Astrocyte (in vitro differentiated cells and primary cell): ENCODE measurements around the gene CA12. TPM values are rescaled to one million over a fixed set of nuclear protein-coding genes. Genes with fewer than 3 reads are reported as not detected.

ENCODE experiments used
- DNase-seq: peaks from one replicate; pipeline ENCODE4 v3.0.0-alpha.2; 2010; ENCODE audit warnings: low read depth
- FAIRE-seq: peaks from 2 replicates; lab custom pipeline; 2011; peaks lifted over from hg19 to GRCh38; lab: Jason Lieb, UNC
- H2AFZ ChIP-seq: 2 replicates; pipeline ENCODE4 v1.6.0; 2012; ENCODE audit warnings: low read depth, low read length, inconsistent platforms
- H3K27ac ChIP-seq: 2 replicates; pipeline ENCODE4 v1.5.1; 2011; ENCODE audit warnings: low read depth, low read length, inconsistent platforms
- H3K27me3 ChIP-seq: 2 replicates; pipeline ENCODE4 v1.6.0; 2011; ENCODE audit warnings: low read length, inconsistent platforms; ENCODE audit not compliant: insufficient read depth
- H3K36me3 ChIP-seq: 2 replicates; pipeline ENCODE4 v1.5.1; 2011; ENCODE audit warnings: low read length, inconsistent platforms; ENCODE audit not compliant: insufficient read depth
- H3K4me1 ChIP-seq: 2 replicates; pipeline ENCODE4 v1.5.1; 2011; ENCODE audit warnings: low read length, inconsistent platforms; ENCODE audit not compliant: insufficient read depth
- H3K4me2 ChIP-seq: 2 replicates; pipeline ENCODE4 v1.6.0; 2012; ENCODE audit warnings: low read length, inconsistent platforms
- H3K4me3 ChIP-seq: 2 replicates; pipeline ENCODE4 v1.5.1; 2011; ENCODE audit warnings: low read depth, mild to moderate bottlenecking, low read length, inconsistent platforms; ENCODE audit not compliant: insufficient read depth
- H3K79me2 ChIP-seq: 2 replicates; pipeline ENCODE4 v1.6.0; 2012; ENCODE audit warnings: mild to moderate bottlenecking, low read length, inconsistent platforms; ENCODE audit not compliant: insufficient read depth
- H3K9ac ChIP-seq: 2 replicates; pipeline ENCODE4 v1.6.0; 2012; ENCODE audit warnings: mild to moderate bottlenecking, low read length, inconsistent platforms
- H3K9me3 ChIP-seq: 2 replicates; pipeline ENCODE4 v1.5.1; 2012; ENCODE audit warnings: low read depth, mild to moderate bottlenecking, low read length, inconsistent platforms; ENCODE audit not compliant: insufficient read depth
- H4K20me1 ChIP-seq: 2 replicates; pipeline ENCODE4 v1.6.0; 2012; ENCODE audit warnings: low read length, inconsistent platforms; ENCODE audit not compliant: insufficient read depth
- H3K27ac Mint-ChIP-seq: one replicate; pipeline ENCODE4 v1.8.0; 2021; ENCODE audit warnings: mild to moderate bottlenecking, mixed read lengths; ENCODE audit not compliant: unreplicated experiment
- H3K27me3 Mint-ChIP-seq: one replicate; pipeline ENCODE4 v1.8.0; 2021; ENCODE audit warnings: low read depth, mixed read lengths; ENCODE audit not compliant: unreplicated experiment
- H3K36me3 Mint-ChIP-seq: one replicate; pipeline ENCODE4 v1.8.0; 2021; ENCODE audit warnings: low read depth, mixed read lengths; ENCODE audit not compliant: unreplicated experiment
- H3K4me1 Mint-ChIP-seq: one replicate; pipeline ENCODE4 v1.8.0; 2021; ENCODE audit warnings: low read depth, mixed read lengths; ENCODE audit not compliant: unreplicated experiment
- H3K4me3 Mint-ChIP-seq: one replicate; pipeline ENCODE4 v1.8.0; 2021; ENCODE audit warnings: mild to moderate bottlenecking, moderate library complexity, mixed read lengths; ENCODE audit not compliant: unreplicated experiment
- H3K9me3 Mint-ChIP-seq: one replicate; pipeline ENCODE4 v1.8.0; 2021; ENCODE audit warnings: mild to moderate bottlenecking, mixed read lengths; ENCODE audit not compliant: unreplicated experiment
- EZH2 ChIP-seq: IDR thresholded peaks from 2 replicates; pipeline ENCODE4 v1.6.1; 2012; ENCODE audit warnings: mild to moderate bottlenecking, low read length, inconsistent platforms; ENCODE audit not compliant: insufficient read depth
- total RNA-seq: library from RNA; stranded (reverse); gene quantifications from 2 replicates; pipeline ENCODE4 v1.2.1, GENCODE V29; 2021
- TF ChIP-seq, protein P1 (sequence below): IDR thresholded peaks from 2 replicates; pipeline ENCODE4 v1.5.1; 2011; ENCODE audit warnings: low read depth, mild to moderate bottlenecking, inconsistent platforms, low read length, moderate library complexity; ENCODE audit not compliant: insufficient read depth

Gene CA12
- total RNA-seq, 1 donor from 2014 or later, result 0.54 TPM

GRCh38 chr15:63337046-63337445 lies 44.6 kb downstream of the CA12 start:
- H3K27me3 Mint-ChIP-seq, result peaks cover 42% of the 10 kb centered on the region
- no peaks in the 10 kb centered on the region for H3K79me2 ChIP-seq
- no peaks in the 10 kb centered on the region for H3K9me3 ChIP-seq
- H3K4me1 Mint-ChIP-seq, result peaks cover 12% of the 10 kb centered on the region
- no peak overlapping the region for H3K4me3 ChIP-seq
- H3K36me3 Mint-ChIP-seq, result no peaks in the 10 kb centered on the region
- no peak overlapping the region for H3K4me3 Mint-ChIP-seq
- H3K27me3 ChIP-seq, result no peaks in the 10 kb centered on the region
- no peak overlapping the region for H2AFZ ChIP-seq
- no peaks in the 10 kb centered on the region for H3K36me3 ChIP-seq
- H3K27ac ChIP-seq, result no peak overlapping the region
- FAIRE-seq (no peak), DNase-seq (no peak)
- no peaks in the 10 kb centered on the region for H4K20me1 ChIP-seq
- H3K4me2 ChIP-seq, result no peak overlapping the region
- H3K4me1 ChIP-seq, result peaks cover 21% of the 10 kb centered on the region
- no peak for TF ChIP-seq EZH2
- TF ChIP-seq, protein P1, sequence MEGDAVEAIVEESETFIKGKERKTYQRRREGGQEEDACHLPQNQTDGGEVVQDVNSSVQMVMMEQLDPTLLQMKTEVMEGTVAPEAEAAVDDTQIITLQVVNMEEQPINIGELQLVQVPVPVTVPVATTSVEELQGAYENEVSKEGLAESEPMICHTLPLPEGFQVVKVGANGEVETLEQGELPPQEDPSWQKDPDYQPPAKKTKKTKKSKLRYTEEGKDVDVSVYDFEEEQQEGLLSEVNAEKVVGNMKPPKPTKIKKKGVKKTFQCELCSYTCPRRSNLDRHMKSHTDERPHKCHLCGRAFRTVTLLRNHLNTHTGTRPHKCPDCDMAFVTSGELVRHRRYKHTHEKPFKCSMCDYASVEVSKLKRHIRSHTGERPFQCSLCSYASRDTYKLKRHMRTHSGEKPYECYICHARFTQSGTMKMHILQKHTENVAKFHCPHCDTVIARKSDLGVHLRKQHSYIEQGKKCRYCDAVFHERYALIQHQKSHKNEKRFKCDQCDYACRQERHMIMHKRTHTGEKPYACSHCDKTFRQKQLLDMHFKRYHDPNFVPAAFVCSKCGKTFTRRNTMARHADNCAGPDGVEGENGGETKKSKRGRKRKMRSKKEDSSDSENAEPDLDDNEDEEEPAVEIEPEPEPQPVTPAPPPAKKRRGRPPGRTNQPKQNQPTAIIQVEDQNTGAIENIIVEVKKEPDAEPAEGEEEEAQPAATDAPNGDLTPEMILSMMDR, result no peak
- H3K9me3 Mint-ChIP-seq, result peaks cover 2% of the 10 kb centered on the region
- H3K27ac Mint-ChIP-seq, result no peak overlapping the region
- H3K9ac ChIP-seq, result no peak overlapping the region

DNA sequence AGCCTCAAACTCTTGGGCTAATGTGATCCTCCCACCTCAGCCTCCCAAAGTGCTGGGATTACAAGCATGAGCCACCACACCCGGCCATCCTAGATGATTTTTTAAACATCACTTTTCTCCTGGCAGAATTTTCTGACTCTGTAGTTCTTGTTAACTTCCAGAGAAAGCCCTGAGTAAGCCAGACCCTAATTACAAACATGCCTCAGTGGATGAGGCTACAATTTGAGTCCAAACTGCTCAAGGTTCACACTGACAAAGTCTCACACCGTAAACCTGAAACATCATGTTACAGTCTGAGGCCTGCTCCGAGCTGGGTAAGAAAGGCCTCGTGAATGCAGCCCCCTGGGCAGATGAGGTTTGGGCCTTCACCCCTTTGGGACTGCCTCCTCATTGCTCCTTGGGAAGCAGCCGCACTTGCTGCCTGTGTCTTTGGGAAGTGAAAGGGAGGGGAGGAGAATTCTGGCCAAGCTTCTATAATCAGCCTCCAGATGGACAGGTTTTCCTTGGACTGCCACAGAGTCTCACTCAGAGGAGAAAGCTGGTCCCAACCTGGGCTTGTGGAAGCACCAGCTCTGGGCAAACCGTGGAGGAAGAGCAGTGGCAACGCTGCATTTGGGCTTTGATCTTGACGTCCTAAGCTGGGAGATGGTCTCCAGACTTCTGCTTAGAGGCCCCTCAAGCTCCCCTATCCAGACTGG lies 46.0 kb downstream of the CA12 start:
- Histone ChIP-seq H3K79me2 (no peaks in the 10 kb centered on the region), H3K9ac (no peak overlapping the region), H3K36me3 (no peaks in the 10 kb centered on the region), H3K4me3 (no peak overlapping the region), H4K20me1 (no peaks in the 10 kb centered on the region), H3K9me3 (no peaks in the 10 kb centered on the region), H3K4me2 (no peak overlapping the region), H3K27me3 (no peaks in the 10 kb centered on the region), H3K4me1 (peaks cover 30% of the 10 kb centered on the region), H3K27ac (no peak overlapping the region), H2AFZ (no peak overlapping the region)
- peaks cover 14% of the 10 kb centered on the region for H3K4me1 Mint-ChIP-seq
- no peaks in the 10 kb centered on the region for H3K36me3 Mint-ChIP-seq
- no peak for DNase-seq
- peaks cover 2% of the 10 kb centered on the region for H3K9me3 Mint-ChIP-seq
- no peak for FAIRE-seq
- no peak overlapping the region for H3K4me3 Mint-ChIP-seq
- H3K27me3 Mint-ChIP-seq, result peaks cover 43% of the 10 kb centered on the region
- TF ChIP-seq, protein P1, result no peak
- TF ChIP-seq EZH2, result no peak
- no peak overlapping the region for H3K27ac Mint-ChIP-seq

DNA sequence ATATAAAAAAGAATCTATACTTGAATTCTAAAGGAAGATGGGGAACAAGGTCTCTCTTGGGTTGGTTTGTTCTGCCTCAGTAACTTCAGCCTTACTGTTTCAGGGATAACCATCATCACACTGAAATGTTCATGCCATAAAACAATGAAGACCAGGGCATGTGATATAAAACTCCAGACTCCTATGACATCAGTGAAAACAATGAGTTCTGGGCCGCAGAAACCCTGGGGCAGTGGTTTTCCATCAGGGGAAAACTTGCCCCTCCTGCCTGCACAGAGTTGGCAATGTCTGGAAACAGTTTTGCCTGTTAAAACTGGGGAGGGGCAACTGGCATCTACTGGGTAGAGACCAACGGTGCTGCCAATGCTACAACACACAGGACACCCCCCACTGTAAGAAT lies 46.8 kb downstream of the CA12 start:
- Histone ChIP-seq H3K36me3 (no peaks in the 10 kb centered on the region), H3K9me3 (no peaks in the 10 kb centered on the region), H3K27ac (no peak overlapping the region), H3K4me1 (peaks cover 30% of the 10 kb centered on the region), H4K20me1 (no peaks in the 10 kb centered on the region), H2AFZ (no peak overlapping the region), H3K27me3 (no peaks in the 10 kb centered on the region), H3K79me2 (no peaks in the 10 kb centered on the region), H3K9ac (no peak overlapping the region), H3K4me2 (no peak overlapping the region), H3K4me3 (no peak overlapping the region)
- FAIRE-seq (no peak), DNase-seq (no peak)
- Mint-ChIP-seq H3K9me3 (peaks cover 2% of the 10 kb centered on the region), H3K36me3 (no peaks in the 10 kb centered on the region), H3K4me1 (peaks cover 14% of the 10 kb centered on the region), H3K27ac (no peak overlapping the region), H3K4me3 (no peak overlapping the region), H3K27me3 (peaks cover 35% of the 10 kb centered on the region)
- TF ChIP-seq EZH2, result no peak
- TF ChIP-seq, protein P1, result no peak
